ENCODE results near the gene PPP1R13B.

Gene PPP1R13B

GRCh38 chr14:103740991-103741689, 106.2 kb downstream of the PPP1R13B start:
- no peak overlapping the region for H3K4me3 ChIP-seq (replicated peaks in 1 of 2; ENCODE audit: low read depth in 2 of 2, low read length in 2 of 2)
- DNase-seq (ENCODE audit: low read depth in 2 of 2), result peak; percentile 44 to 57
- no peak for TF ChIP-seq CTCF (IDR thresholded peaks at IDR 0.05; ENCODE audit: low read depth, low read length)

- no peak for TF ChIP-seq CTCF (IDR thresholded peaks at IDR 0.05; ENCODE audit: low read depth, low read length)
- no peak for DNase-seq (ENCODE audit: low read depth in 2 of 2)
- no peak overlapping the region for H3K4me3 ChIP-seq (replicated peaks in 1 of 2; ENCODE audit: low read depth in 2 of 2, low read length in 2 of 2)
Observed at GRCh38 chr14:103739793-103740501, 107.4 kb downstream of the PPP1R13B start.

GRCh38 chr14:103739466-103739792, 107.9 kb downstream of the PPP1R13B start:
- H3K4me3 ChIP-seq (replicated peaks in 1 of 2; ENCODE audit: low read depth in 2 of 2, low read length in 2 of 2), result no peak overlapping the region
- no peak for DNase-seq (ENCODE audit: low read depth in 2 of 2)
- no peak for TF ChIP-seq CTCF (IDR thresholded peaks at IDR 0.05; ENCODE audit: low read depth, low read length)

- no peak for TF ChIP-seq CTCF (IDR thresholded peaks at IDR 0.05; ENCODE audit: low read depth, low read length)
- H3K4me3 ChIP-seq (replicated peaks in 1 of 2; ENCODE audit: low read depth in 2 of 2, low read length in 2 of 2), result no peak overlapping the region
- DNase-seq (ENCODE audit: low read depth in 2 of 2), result no peak
Observed at GRCh38 chr14:103738701-103739451, 108.5 kb downstream of the PPP1R13B start.

GRCh38 chr14:103738166-103738565, 109.2 kb downstream of the PPP1R13B start:
- no peak for DNase-seq (ENCODE audit: low read depth in 2 of 2)
- H3K4me3 ChIP-seq (replicated peaks in 1 of 2; ENCODE audit: low read depth in 2 of 2, low read length in 2 of 2), result no peak overlapping the region
- no peak for TF ChIP-seq CTCF (IDR thresholded peaks at IDR 0.05; ENCODE audit: low read depth, low read length)

GRCh38 chr14:103737432-103738045, 109.8 kb downstream of the PPP1R13B start:
- DNase-seq (ENCODE audit: low read depth in 2 of 2), result no peak
- TF ChIP-seq CTCF (IDR thresholded peaks at IDR 0.05; ENCODE audit: low read depth, low read length), result no peak
- H3K4me3 ChIP-seq (replicated peaks in 1 of 2; ENCODE audit: low read depth in 2 of 2, low read length in 2 of 2), result no peak overlapping the region
